HG02571 (cell line): ENCODE results near the gene STAT1.

Experiments used
- ATAC-seq: cut with Tn5 transposase; IDR thresholded peaks from one replicate; pipeline ENCODE4 v1.9.1; 2021; ENCODE audit warnings: mild to moderate bottlenecking, moderate library complexity; ENCODE audit not compliant: unreplicated experiment

STAT1 gene

GRCh38 chr2:190927301-190927700 is 86.7 kb downstream of the STAT1 start:
- ATAC-seq: no peak

- ATAC-seq: no peak
Measured at GRCh38 chr2:190922376-190922775, 91.6 kb downstream of the STAT1 start.

- no peak for ATAC-seq
Measured at GRCh38 chr2:190920085-190920484, 93.9 kb downstream of the STAT1 start.
